ENCODE data around the gene EZH1.
"Not testable (repeated sequence)": the region's sequence is repeated elsewhere in the genome, so short reads cannot be mapped to it uniquely, and the experiment has no call there.

Gene EZH1

GRCh38 chr17:42774066-42774745 is 29.4 kb upstream of the EZH1 start:
- Histone ChIP-seq H3K9me3 (no peaks in the 10 kb centered on the region), H3K36me3 (peaks cover 30% of the 10 kb centered on the region), H3K27ac (no peak overlapping the region), H3K9ac (peak overlapping the region; percentile 77; the same call in 1 of the 2 replicates), H3K4me1 (peaks cover 27% of the 10 kb centered on the region), H3K27me3 (peaks cover 30% of the 10 kb centered on the region), H4K20me1 (0 out of 2 replicates have a peak, but pooled peaks cover 8% of the 10 kb centered on the region), H3K4me3 (peak overlapping the region; percentile 72), H3K4me2 (peak overlapping the region; percentile 67)
- TF ChIP-seq Cebpa-rat (IDR thresholded peaks at IDR 0.05): no peak

- peak within 1 kb of the TSS; percentile 77 for H3K9ac ChIP-seq
- no peaks in the 10 kb centered on the region for H3K9me3 ChIP-seq
- H3K4me2 ChIP-seq: peak within 1 kb of the TSS; percentile 67
- peak within 1 kb of the TSS; percentile 66 for H3K27ac ChIP-seq
- H3K4me3 ChIP-seq: peak within 1 kb of the TSS; percentile 72
- H3K27me3 ChIP-seq: peaks cover 23% of the 10 kb centered on the region
- H3K4me1 ChIP-seq: peaks cover 27% of the 10 kb centered on the region
- peaks cover 23% of the 10 kb centered on the region for H3K36me3 ChIP-seq
- TF ChIP-seq Cebpa-rat (IDR thresholded peaks at IDR 0.05): no peak
- H4K20me1 ChIP-seq: 0 out of 2 replicates have a peak, but pooled peaks cover 4% of the 10 kb centered on the region
Measured at GRCh38 chr17:42773290-42774035, 28.6 kb upstream of the EZH1 start, which contains the start of gene VPS25. VPS25 (plus strand) TSS chr17:42773449; CDS start chr17:42773476, 27 bp downstream.

- Histone ChIP-seq H3K4me1 (peaks cover 27% of the 10 kb centered on the region), H3K9me3 (no peaks in the 10 kb centered on the region), H4K20me1 (0 out of 2 replicates have a peak, but pooled peaks cover 1% of the 10 kb centered on the region), H3K36me3 (peaks cover 17% of the 10 kb centered on the region), H3K4me3 (peak overlapping the region; percentile 72), H3K9ac (peak overlapping the region; percentile 77), H3K4me2 (peak overlapping the region; percentile 67), H3K27ac (peak overlapping the region; percentile 66), H3K27me3 (peaks cover 17% of the 10 kb centered on the region)
- no peak for TF ChIP-seq Cebpa-rat (IDR thresholded peaks at IDR 0.05)
Measured at GRCh38 chr17:42772945-42773289, 28.1 kb upstream of the EZH1 start.

GRCh38 chr17:42769964-42770363 is 25.1 kb upstream of the EZH1 start:
- Histone ChIP-seq H3K4me1 (peaks cover 18% of the 10 kb centered on the region), H3K27me3 (peaks cover 14% of the 10 kb centered on the region)
- not testable (repeated sequence) for H3K4me2 ChIP-seq, H3K4me3 ChIP-seq, H4K20me1 ChIP-seq, H3K27ac ChIP-seq, H3K9ac ChIP-seq, H3K9me3 ChIP-seq, H3K36me3 ChIP-seq

DNA sequence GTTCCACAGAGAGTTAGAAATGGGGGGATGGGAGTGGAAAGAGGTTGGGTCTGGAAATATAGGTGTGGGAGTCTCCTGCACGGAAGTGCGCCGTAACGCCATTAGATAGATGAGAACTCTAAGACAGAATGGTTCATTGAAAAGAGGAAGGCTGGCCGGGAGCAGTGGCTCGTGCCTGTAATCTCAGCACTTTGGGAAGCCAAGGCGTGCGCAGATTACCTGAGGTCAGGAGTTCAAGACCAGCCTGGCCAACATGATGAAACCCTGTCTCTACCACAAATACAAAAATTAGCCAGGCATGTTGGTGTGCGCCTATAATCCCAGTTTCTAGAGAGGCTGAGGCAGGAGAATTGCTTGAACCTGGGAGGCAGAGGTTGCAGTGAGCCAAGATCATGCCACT is 23.2 kb upstream of the EZH1 start:
- H3K27me3 ChIP-seq, H3K4me1 ChIP-seq, H3K27ac ChIP-seq, H3K9ac ChIP-seq, H3K4me3 ChIP-seq, H4K20me1 ChIP-seq, H3K9me3 ChIP-seq, H3K4me2 ChIP-seq, H3K36me3 ChIP-seq: not testable (repeated sequence)

DNA sequence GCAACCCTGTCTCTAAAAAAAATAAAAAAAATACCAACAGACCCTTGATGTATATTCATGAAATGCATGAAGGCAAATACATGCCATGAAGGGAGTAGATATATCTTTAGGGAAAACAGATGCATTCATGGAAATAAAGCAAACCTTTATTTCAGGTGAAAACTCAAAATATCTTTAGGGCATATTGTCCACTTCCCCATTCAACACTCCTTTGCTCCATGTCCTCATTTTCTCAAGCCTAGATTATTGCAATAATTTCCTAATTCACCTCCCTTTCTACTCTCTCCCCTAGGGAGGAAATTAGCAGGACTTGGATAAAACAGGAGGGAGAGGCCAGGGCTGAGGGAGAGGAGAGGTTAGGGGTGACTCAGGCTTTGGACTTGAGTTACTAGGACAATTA is 22.7 kb upstream of the EZH1 start:
- H3K36me3 ChIP-seq: no peaks in the 10 kb centered on the region
- H4K20me1 ChIP-seq: no peaks in the 10 kb centered on the region
- no peak for TF ChIP-seq Cebpa-rat (IDR thresholded peaks at IDR 0.05)
- H3K4me2 ChIP-seq: no peak overlapping the region
- no peaks in the 10 kb centered on the region for H3K9me3 ChIP-seq
- H3K4me1 ChIP-seq: peaks cover 3% of the 10 kb centered on the region
- no peak overlapping the region for H3K27ac ChIP-seq
- H3K9ac ChIP-seq: no peak overlapping the region
- H3K4me3 ChIP-seq: no peak overlapping the region
- H3K27me3 ChIP-seq: peaks cover 9% of the 10 kb centered on the region

DNA sequence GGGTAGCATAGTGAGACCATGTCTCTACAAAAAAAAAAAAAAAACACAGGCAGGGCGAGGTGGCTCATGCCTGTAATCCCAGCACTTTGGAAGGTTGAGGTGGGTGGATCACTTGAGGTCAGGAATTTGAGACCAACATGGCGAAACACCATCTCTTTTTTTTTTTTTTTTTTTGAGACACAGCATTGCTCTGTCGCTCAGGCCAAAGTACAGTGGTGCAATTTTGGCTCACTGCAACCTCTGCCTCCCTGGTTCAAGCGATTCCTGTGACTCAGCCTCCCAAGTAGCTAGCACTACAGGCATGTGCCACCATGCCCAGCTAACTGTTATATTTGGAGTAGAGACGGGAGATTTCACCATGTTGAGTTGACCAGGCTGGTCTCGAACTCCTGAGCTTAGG is 21.3 kb upstream of the EZH1 start:
- peaks cover 7% of the 10 kb centered on the region for H3K4me1 ChIP-seq
- H3K9me3 ChIP-seq: no peaks in the 10 kb centered on the region
- peaks cover 8% of the 10 kb centered on the region; the same call in 1 of the 2 replicates for H4K20me1 ChIP-seq
- no peaks in the 10 kb centered on the region for H3K36me3 ChIP-seq
- no peak overlapping the region for H3K4me2 ChIP-seq
- no peak overlapping the region for H3K9ac ChIP-seq
- no peak overlapping the region for H3K27ac ChIP-seq
- no peak for TF ChIP-seq Cebpa-rat (IDR thresholded peaks at IDR 0.05)
- H3K4me3 ChIP-seq: no peak overlapping the region
- H3K27me3 ChIP-seq: peaks cover 22% of the 10 kb centered on the region

- Histone ChIP-seq H3K27ac (no peak overlapping the region), H3K27me3 (peaks cover 53% of the 10 kb centered on the region), H3K9me3 (no peaks in the 10 kb centered on the region), H3K4me2 (peak overlapping the region; percentile 90), H3K4me1 (peaks cover 12% of the 10 kb centered on the region), H4K20me1 (peaks cover 16% of the 10 kb centered on the region), H3K9ac (no peak overlapping the region), H3K4me3 (peak overlapping the region; percentile 63), H3K36me3 (no peaks in the 10 kb centered on the region)
- TF ChIP-seq Cebpa-rat (IDR thresholded peaks at IDR 0.05): no peak
Measured at GRCh38 chr17:42761638-42762037, 16.8 kb upstream of the EZH1 start.

GRCh38 chr17:42760652-42761581 is 16.1 kb upstream of the EZH1 start, which contains the start of gene RAMP2:
RAMP2 (plus strand) TSS chr17:42761227; CDS start chr17:42761262, 35 bp downstream.
- H4K20me1 ChIP-seq: peaks cover 16% of the 10 kb centered on the region
- peaks cover 53% of the 10 kb centered on the region for H3K27me3 ChIP-seq
- peaks cover 12% of the 10 kb centered on the region for H3K4me1 ChIP-seq
- H3K9ac ChIP-seq: 0 out of 2 replicates have a peak within 1 kb of the TSS, but pooled peaks have one; percentile 15
- peak within 1 kb of the TSS; percentile 63 for H3K4me3 ChIP-seq
- no peak within 1 kb of the TSS for H3K27ac ChIP-seq
- no peaks in the 10 kb centered on the region for H3K9me3 ChIP-seq
- TF ChIP-seq Cebpa-rat (IDR thresholded peaks at IDR 0.05): no peak
- H3K4me2 ChIP-seq: peak within 1 kb of the TSS; percentile 90
- no peaks in the 10 kb centered on the region for H3K36me3 ChIP-seq

Measured in BLaER1 (cell line).